Kidney (tissue), 14 donors: Measurements from ENCODE around the gene FKBP2. TPM values are rescaled to one million over a fixed set of nuclear protein-coding genes. Genes with fewer than 3 reads are reported as not detected.

Experiments
- DNase-seq, 5 donors: peaks; one replicate each; pipeline ENCODE4 v3.0.0-alpha.2; 2013 to 2020
- FAIRE-seq: peaks from 2 replicates; lab custom pipeline; 2012; peaks lifted over from hg19 to GRCh38; lab: Jason Lieb, UNC
- H3K27ac ChIP-seq, 2 donors: one replicate each; pipeline ENCODE4 v1.7.0; 2013; ENCODE audit warnings: low read depth in 2 of 2, low read length in 2 of 2, inconsistent platforms in 1 of 2
- H3K27me3 ChIP-seq: one replicate; pipeline ENCODE4 v1.7.1; 2013; ENCODE audit warnings: low read length, inconsistent platforms; ENCODE audit not compliant: control insufficient read depth, insufficient read depth
- H3K36me3 ChIP-seq, 3 donors: one replicate each; pipeline versions ENCODE4 v1.7.0 to v1.7.1; 2013; ENCODE audit warnings: low read length in 3 of 3, control low read depth in 1 of 3, inconsistent platforms in 1 of 3; ENCODE audit not compliant: insufficient read depth in 3 of 3, control insufficient read depth in 2 of 3
- H3K4me1 ChIP-seq, 3 donors: one replicate each; pipeline versions ENCODE4 v1.7.0 to v1.7.1; 2013; ENCODE audit warnings: low read length in 3 of 3, inconsistent platforms in 1 of 3, low read depth in 1 of 3; ENCODE audit not compliant: control insufficient read depth in 2 of 3, insufficient read depth in 2 of 3
- H3K4me3 ChIP-seq, 3 donors: one replicate each; pipeline versions ENCODE4 v1.7.0 to v1.8.1; 2013; ENCODE audit warnings: low read length in 3 of 3, control low read depth in 1 of 3, inconsistent platforms in 1 of 3
- H3K9ac ChIP-seq, 3 donors: one replicate each; pipeline versions ENCODE4 v1.7.0 to v1.7.1; 2013; ENCODE audit warnings: low read length in 3 of 3, control low read depth in 1 of 3, inconsistent platforms in 1 of 3
- H3K9me3 ChIP-seq, 3 donors: one replicate each; pipeline versions ENCODE4 v1.7.0 to v1.7.1; 2013; ENCODE audit warnings: low read length in 3 of 3, control low read depth in 1 of 3, inconsistent platforms in 1 of 3; ENCODE audit not compliant: control insufficient read depth in 2 of 3, insufficient read depth in 1 of 3
- CTCF ChIP-seq: IDR thresholded peaks from 3 replicates; pipeline ENCODE4 v1.5.1; 2012; ENCODE audit warnings: mild to moderate bottlenecking, moderate library complexity, borderline replicate concordance; ENCODE audit not compliant: insufficient read depth; ENCODE audit errors: extremely low read depth
- intact Hi-C: fragments of 100-400 bp; cut with DNase I; formaldehyde crosslinking; loops from one replicate; pipeline ENCODE4 v1.11.1; 2022
- polyA plus RNA-seq: library from polyadenylated mRNA; stranded (reverse); fragments of 350-450 nt; fragmentation: Illumina TruSeq; extraction: RNeasy Lipid Tissue Mini Kit (QIAGEN cat#74804); gene quantifications from one replicate; pipeline ENCODE4 v1.2.3, GENCODE V29; 2014; ENCODE audit warnings: low read depth, low replicate concordance; ENCODE audit not compliant: insufficient read depth
- total RNA-seq: library from RNA; stranded (reverse); fragmentation: NEBNext Ultra II Directional; extraction: Animal tissue kit (Norgen Biotek cat#: 25700); gene quantifications from one replicate; pipeline ENCODE4 v1.2.1, GENCODE V29; 2021
- donor health status: control.
- donor health status: control.
- donor health status: control.
- donor health status: control.
- donor health status: control.
- donor health status: DM: yes; HTN: yes; CAD: no.
- donor health status: Normal renal cell carcinoma (clear cell type).

FKBP2 gene
- total and polyA plus RNA-seq, 2 donors from 2014 or later = 76.0 to 411 TPM

GRCh38 chr11:64206457-64207255 lies 34.2 kb upstream of the FKBP2 start, which contains the start of gene FERMT3:
TSS of gene FERMT3 (plus strand) at chr11:64206721. CDS start at chr11:64207365, 644 bp downstream.
- H3K36me3 ChIP-seq = peaks cover 4 to 26% (median 15%) of the 10 kb centered on the region in 3 donors
- no peak for TF ChIP-seq CTCF
- peak within 1 kb of the TSS in 2 of 3 donors; percentile 30 to 46 for H3K4me3 ChIP-seq
- no peaks in the 10 kb centered on the region for H3K27me3 ChIP-seq
- peak within 1 kb of the TSS in 2 of 3 donors; percentile 4 to 61 for H3K9ac ChIP-seq
- H3K9me3 ChIP-seq = no peaks in the 10 kb centered on the region
- DNase-seq (peak in 3 of 5 donors; percentile 25 to 90 (median 47)), FAIRE-seq (no peak)
- H3K27ac ChIP-seq = peak within 1 kb of the TSS; percentile 88 to 90
- peaks cover 0 to 5% (median 0%) of the 10 kb centered on the region in 3 donors for H3K4me1 ChIP-seq
- intact Hi-C loops = no loop called here

- peaks cover 0 to 5% (median 0%) of the 10 kb centered on the region in 3 donors for H3K4me1 ChIP-seq
- peak; percentile 33 to 93 (median 58) for DNase-seq
- peak overlapping the region; percentile 88 to 90 for H3K27ac ChIP-seq
- no peak for FAIRE-seq
- H3K9ac ChIP-seq = peak overlapping the region in 2 of 3 donors; percentile 4 to 61
- no peaks in the 10 kb centered on the region for H3K9me3 ChIP-seq
- no peak for TF ChIP-seq CTCF
- no peaks in the 10 kb centered on the region for H3K27me3 ChIP-seq
- H3K4me3 ChIP-seq = peak overlapping the region in 2 of 3 donors; percentile 30 to 46
- intact Hi-C loops = no loop called here
- H3K36me3 ChIP-seq = peaks cover 4 to 24% (median 14%) of the 10 kb centered on the region in 3 donors
These were observed 33.4 kb upstream of the FKBP2 start for GRCh38 chr11:64207256-64208085.

GRCh38 chr11:64208086-64208795 lies 32.7 kb upstream of the FKBP2 start:
- TF ChIP-seq CTCF = no peak
- DNase-seq (peak in 2 of 5 donors; percentile 30 to 78), FAIRE-seq (no peak)
- Histone ChIP-seq H3K9ac (peak overlapping the region in 1 of 3 donors; percentile 46), H3K9me3 (no peaks in the 10 kb centered on the region), H3K4me3 (no peak overlapping the region), H3K27me3 (no peaks in the 10 kb centered on the region), H3K27ac (peak overlapping the region; percentile 78 to 88), H3K4me1 (peaks cover 0 to 5% (median 0%) of the 10 kb centered on the region in 3 donors), H3K36me3 (peaks cover 0 to 17% (median 6%) of the 10 kb centered on the region in 3 donors)
- intact Hi-C loops = no loop called here
